Activated CD4-positive, alpha-beta T cell treated with anti-CD3 and anti-CD28 coated beads for 36 hours (primary cell): ENCODE measurements around the gene LSM8. TPM values are rescaled to one million over a fixed set of nuclear protein-coding genes. Genes with fewer than 3 reads are reported as not detected.

ENCODE experiments used
- ATAC-seq: fragments of 200-7000 bp; cut with Tn5 transposase; one replicate; pipeline ENCODE4 v1.10.0; 2021; ENCODE audit warnings: mild to moderate bottlenecking, moderate library complexity
- CTCF ChIA-PET: fragments of 350-600 bp; sonication (Branson Sonifier 250); formaldehyde crosslinking; loops from one replicate; lab custom pipeline; 2021; ENCODE audit warnings: antibody characterized with exemption; lab: Charles Lee
- POLR2A ChIA-PET: fragments of 350-600 bp; sonication (Branson Sonifier 250); formaldehyde crosslinking; loops from one replicate; lab custom pipeline; 2021; ENCODE audit warnings: antibody characterized with exemption, inconsistent platforms; lab: Charles Lee
- DNase-seq: peaks from one replicate; pipeline ENCODE4 v3.0.0-alpha.2; 2020
- H3K27ac Mint-ChIP-seq: one replicate; pipeline ENCODE4 v1.8.0; 2021; ENCODE audit warnings: mixed read lengths
- H3K27me3 Mint-ChIP-seq: one replicate; pipeline ENCODE4 v1.8.0; 2021; ENCODE audit warnings: mixed read lengths
- H3K36me3 Mint-ChIP-seq: one replicate; pipeline ENCODE4 v1.8.0; 2021; ENCODE audit warnings: low read depth, mixed read lengths
- H3K4me1 Mint-ChIP-seq: one replicate; pipeline ENCODE4 v1.8.0; 2021; ENCODE audit warnings: mixed read lengths
- H3K4me3 Mint-ChIP-seq: one replicate; pipeline ENCODE4 v1.8.0; 2021; ENCODE audit warnings: mild to moderate bottlenecking, moderate library complexity, mixed read lengths
- H3K9me3 Mint-ChIP-seq: one replicate; pipeline ENCODE4 v1.8.0; 2021; ENCODE audit warnings: low read depth, mixed read lengths
- intact Hi-C, 2 experiments: fragments of 100-400 bp; cut with DNase I in 1 of 2; cut with micrococcal nuclease in 1 of 2; formaldehyde crosslinking; loops; one replicate each; pipeline versions ENCODE4 v1.14.2 to v1.15.1; 2022 to 2024; cut with DNase I, micrococcal nuclease
- total RNA-seq, 2 experiments: library from RNA; stranded (reverse); gene quantifications; one replicate each; pipeline ENCODE4 v1.2.3, GENCODE V29; 2021

Gene LSM8
- total RNA-seq, 2 experiments from 2014 or later: 35.0 to 49.9 TPM

GRCh38 chr7:118214051-118214832 lies 30.3 kb downstream of the LSM8 start:
- Mint-ChIP-seq H3K4me3 (peak overlapping the region; percentile 78), H3K4me1 (peaks cover 12% of the 10 kb centered on the region), H3K36me3 (no peaks in the 10 kb centered on the region), H3K27me3 (peaks cover 23% of the 10 kb centered on the region), H3K9me3 (no peaks in the 10 kb centered on the region), H3K27ac (peak overlapping the region; percentile 68)
- intact Hi-C loops: loop anchor here in 1 of 2 experiments (2.0 kb wide), 1 partner anchor 29 kb away; the partner anchor contains the start of gene LSM8
- POLR2A ChIA-PET: no interaction called here
- ATAC-seq: peak; percentile 92
- peak; percentile 79 for DNase-seq
- CTCF ChIA-PET: interaction anchor here (0.6 kb wide), 1 partner anchor 1825 kb away, joined by 3 read pairs; no protein-coding TSS in a partner anchor

GRCh38 chr7:118214833-118215182 lies 30.8 kb downstream of the LSM8 start:
- ChIA-PET CTCF (interaction anchor here (0.6 kb wide), 1 partner anchor 1826 kb away, joined by 3 read pairs; no protein-coding TSS in a partner anchor), POLR2A (no interaction called here)
- H3K4me3 Mint-ChIP-seq: peak overlapping the region; percentile 78
- DNase-seq (no peak), ATAC-seq (peak; percentile 6)
- H3K27me3 Mint-ChIP-seq: peaks cover 23% of the 10 kb centered on the region
- peak overlapping the region; percentile 10 for H3K27ac Mint-ChIP-seq
- peaks cover 12% of the 10 kb centered on the region for H3K4me1 Mint-ChIP-seq
- H3K9me3 Mint-ChIP-seq: no peaks in the 10 kb centered on the region
- H3K36me3 Mint-ChIP-seq: no peaks in the 10 kb centered on the region
- intact Hi-C loops: loop anchor here in 1 of 2 experiments (2.0 kb wide), 1 partner anchor 30 kb away; the partner anchor contains the start of gene LSM8

- Mint-ChIP-seq H3K9me3 (no peaks in the 10 kb centered on the region), H3K27me3 (peaks cover 21% of the 10 kb centered on the region), H3K4me1 (peaks cover 12% of the 10 kb centered on the region), H3K27ac (no peak overlapping the region), H3K36me3 (no peaks in the 10 kb centered on the region), H3K4me3 (no peak overlapping the region)
- intact Hi-C loops: no loop called here
- CTCF ChIA-PET: no interaction called here
- DNase-seq (no peak), ATAC-seq (no peak)
- POLR2A ChIA-PET: no interaction called here
Measured at GRCh38 chr7:118217210-118217619, 33.3 kb downstream of the LSM8 start.

- no peak overlapping the region for H3K4me3 Mint-ChIP-seq
- CTCF ChIA-PET: interaction anchor here (0.7 to 0.8 kb wide), 2 partner anchors 24 to 26 kb away, joined by 3 read pairs; no protein-coding TSS in a partner anchor
Measured at GRCh38 chr7:118218413-118219156, 34.6 kb downstream of the LSM8 start.

GRCh38 chr7:118219157-118219512 lies 35.2 kb downstream of the LSM8 start:
- CTCF ChIA-PET: interaction anchor here (0.7 kb wide), 1 partner anchor 24 kb away, joined by 3 read pairs; no protein-coding TSS in a partner anchor
- H3K4me1 Mint-ChIP-seq: peaks cover 8% of the 10 kb centered on the region

More at GRCh38 chr7:118218413-118219156, 34.6 kb downstream of the LSM8 start:
- DNase-seq (no peak), ATAC-seq (no peak)
- H3K36me3 Mint-ChIP-seq: no peaks in the 10 kb centered on the region
- no peak overlapping the region for H3K27ac Mint-ChIP-seq
- no peaks in the 10 kb centered on the region for H3K9me3 Mint-ChIP-seq
- intact Hi-C loops: no loop called here
- peaks cover 12% of the 10 kb centered on the region for H3K4me1 Mint-ChIP-seq
- peaks cover 16% of the 10 kb centered on the region for H3K27me3 Mint-ChIP-seq
- POLR2A ChIA-PET: no interaction called here

GRCh38 chr7:118220583-118220982 lies 36.6 kb downstream of the LSM8 start:
- ATAC-seq (no peak), DNase-seq (no peak)
- H3K27me3 Mint-ChIP-seq: peaks cover 11% of the 10 kb centered on the region
- H3K9me3 Mint-ChIP-seq: no peaks in the 10 kb centered on the region
- intact Hi-C loops: no loop called here
- H3K4me1 Mint-ChIP-seq: no peaks in the 10 kb centered on the region
- no peak overlapping the region for H3K27ac Mint-ChIP-seq
- POLR2A ChIA-PET: no interaction called here
- H3K4me3 Mint-ChIP-seq: no peak overlapping the region
- H3K36me3 Mint-ChIP-seq: no peaks in the 10 kb centered on the region
- CTCF ChIA-PET: no interaction called here

More at GRCh38 chr7:118219157-118219512, 35.2 kb downstream of the LSM8 start:
- no peaks in the 10 kb centered on the region for H3K9me3 Mint-ChIP-seq
- POLR2A ChIA-PET: no interaction called here
- ATAC-seq (no peak), DNase-seq (no peak)
- intact Hi-C loops: no loop called here
- H3K27ac Mint-ChIP-seq: no peak overlapping the region
- no peaks in the 10 kb centered on the region for H3K36me3 Mint-ChIP-seq
- H3K27me3 Mint-ChIP-seq: peaks cover 13% of the 10 kb centered on the region
- H3K4me3 Mint-ChIP-seq: no peak overlapping the region

GRCh38 chr7:118222591-118222990 lies 38.6 kb downstream of the LSM8 start:
- no peaks in the 10 kb centered on the region for H3K9me3 Mint-ChIP-seq
- no peak for DNase-seq
- intact Hi-C loops: no loop called here
- no peak overlapping the region for H3K4me3 Mint-ChIP-seq
- H3K27me3 Mint-ChIP-seq: peaks cover 13% of the 10 kb centered on the region
- H3K27ac Mint-ChIP-seq: no peak overlapping the region
- no peaks in the 10 kb centered on the region for H3K36me3 Mint-ChIP-seq
- POLR2A ChIA-PET: no interaction called here
- no peaks in the 10 kb centered on the region for H3K4me1 Mint-ChIP-seq
- no peak for ATAC-seq
- CTCF ChIA-PET: no interaction called here

- Mint-ChIP-seq H3K36me3 (no peaks in the 10 kb centered on the region), H3K4me3 (no peak within 1 kb of the TSS), H3K27me3 (peaks cover 9% of the 10 kb centered on the region), H3K9me3 (no peaks in the 10 kb centered on the region), H3K4me1 (no peaks in the 10 kb centered on the region), H3K27ac (no peak within 1 kb of the TSS)
- DNase-seq (no peak), ATAC-seq (no peak)
- POLR2A ChIA-PET: no interaction called here
- CTCF ChIA-PET: no interaction called here
- intact Hi-C loops: no loop called here
Measured at GRCh38 chr7:118224521-118224920, 40.6 kb downstream of the LSM8 start, which contains the start of gene ANKRD7. Gene ANKRD7, plus strand, starts transcription at chr7:118224704. Its CDS starts 127 bp downstream, at chr7:118224831.

- Mint-ChIP-seq H3K27ac (no peak overlapping the region), H3K4me1 (no peaks in the 10 kb centered on the region), H3K27me3 (peaks cover 6% of the 10 kb centered on the region), H3K36me3 (no peaks in the 10 kb centered on the region), H3K9me3 (no peaks in the 10 kb centered on the region), H3K4me3 (no peak overlapping the region)
- no peak for ATAC-seq
- CTCF ChIA-PET: interaction anchor here (1.2 kb wide), 1 partner anchor 37 kb away, joined by 4 read pairs; no protein-coding TSS in a partner anchor
- intact Hi-C loops: no loop called here
- POLR2A ChIA-PET: no interaction called here
- no peak for DNase-seq
Measured at GRCh38 chr7:118232837-118233236, 48.9 kb downstream of the LSM8 start.

GRCh38 chr7:118233799-118234198 lies 49.8 kb downstream of the LSM8 start:
- Mint-ChIP-seq H3K9me3 (no peaks in the 10 kb centered on the region), H3K27ac (no peak overlapping the region), H3K36me3 (no peaks in the 10 kb centered on the region), H3K27me3 (peaks cover 2% of the 10 kb centered on the region), H3K4me1 (no peaks in the 10 kb centered on the region), H3K4me3 (no peak overlapping the region)
- ATAC-seq: no peak
- POLR2A ChIA-PET: no interaction called here
- no peak for DNase-seq
- intact Hi-C loops: no loop called here
- CTCF ChIA-PET: interaction anchor here (1.2 kb wide), 1 partner anchor 38 kb away, joined by 4 read pairs; no protein-coding TSS in a partner anchor

- DNase-seq (no peak), ATAC-seq (no peak)
- intact Hi-C loops: no loop called here
- no peak overlapping the region for H3K4me3 Mint-ChIP-seq
- CTCF ChIA-PET: no interaction called here
- H3K4me1 Mint-ChIP-seq: no peaks in the 10 kb centered on the region
- no peaks in the 10 kb centered on the region for H3K9me3 Mint-ChIP-seq
- H3K36me3 Mint-ChIP-seq: no peaks in the 10 kb centered on the region
- H3K27me3 Mint-ChIP-seq: peaks cover 5% of the 10 kb centered on the region
- H3K27ac Mint-ChIP-seq: no peak overlapping the region
- POLR2A ChIA-PET: no interaction called here
Measured at GRCh38 chr7:118239014-118239413, 55.0 kb downstream of the LSM8 start.
